Epidermal melanocyte (primary cell): ENCODE results near the gene CDCA4.
A peak's percentile ranks its signal among the peaks of the same experiment; 100 is the strongest.

Experiments
- DNase-seq: peaks from one replicate; pipeline ENCODE4 v3.0.0; 2011; ENCODE audit warnings: low spot score; ENCODE audit not compliant: insufficient read length

Gene CDCA4

GRCh38 chr14:105014631-105015030 is 6.3 kb downstream of the CDCA4 start:
- no peak for DNase-seq

- no peak for DNase-seq
These were observed 6.9 kb downstream of the CDCA4 start for GRCh38 chr14:105014032-105014431.

- no peak for DNase-seq
These were observed 7.6 kb downstream of the CDCA4 start for GRCh38 chr14:105013150-105013785.

GRCh38 chr14:105012171-105012985 is 8.5 kb downstream of the CDCA4 start:
- peak; percentile 26 for DNase-seq

GRCh38 chr14:105011312-105011990 is 9.4 kb downstream of the CDCA4 start:
- no peak for DNase-seq

GRCh38 chr14:105010891-105011291 is 10.0 kb downstream of the CDCA4 start:
- DNase-seq = no peak

GRCh38 chr14:105010106-105010505 is 10.8 kb downstream of the CDCA4 start:
- no peak for DNase-seq

GRCh38 chr14:105007593-105008264 is 13.2 kb downstream of the CDCA4 start:
- DNase-seq = no peak

GRCh38 chr14:105006831-105007592 is 13.9 kb downstream of the CDCA4 start:
- DNase-seq = no peak

GRCh38 chr14:105005929-105006830 is 14.7 kb downstream of the CDCA4 start:
- no peak for DNase-seq

- no peak for DNase-seq
These were observed 15.5 kb downstream of the CDCA4 start for GRCh38 chr14:105005329-105005928.

GRCh38 chr14:104999361-104999760 is 21.5 kb downstream of the CDCA4 start:
- no peak for DNase-seq

GRCh38 chr14:104998801-104999200 is 22.1 kb downstream of the CDCA4 start:
- DNase-seq = no peak

GRCh38 chr14:104996483-104996882 is 24.4 kb downstream of the CDCA4 start:
- DNase-seq = no peak

GRCh38 chr14:104996032-104996431 is 24.9 kb downstream of the CDCA4 start:
- no peak for DNase-seq

GRCh38 chr14:104994978-104995377 is 25.9 kb downstream of the CDCA4 start:
- DNase-seq = no peak

GRCh38 chr14:104993808-104994591 is 26.9 kb downstream of the CDCA4 start:
- no peak for DNase-seq

- no peak for DNase-seq
These were observed 27.6 kb downstream of the CDCA4 start for GRCh38 chr14:104993306-104993705.

GRCh38 chr14:104992501-104992900 is 28.4 kb downstream of the CDCA4 start:
- DNase-seq = no peak
